ENCODE results near the gene ZNF808. TPM values are rescaled to one million over a fixed set of nuclear protein-coding genes. Genes with fewer than 3 reads are reported as not detected.

The ZNF808 gene
- polyA plus RNA-seq, 1 of the 3 experiments (the other 2 are of a cell fraction) = 3.3 TPM

DNA sequence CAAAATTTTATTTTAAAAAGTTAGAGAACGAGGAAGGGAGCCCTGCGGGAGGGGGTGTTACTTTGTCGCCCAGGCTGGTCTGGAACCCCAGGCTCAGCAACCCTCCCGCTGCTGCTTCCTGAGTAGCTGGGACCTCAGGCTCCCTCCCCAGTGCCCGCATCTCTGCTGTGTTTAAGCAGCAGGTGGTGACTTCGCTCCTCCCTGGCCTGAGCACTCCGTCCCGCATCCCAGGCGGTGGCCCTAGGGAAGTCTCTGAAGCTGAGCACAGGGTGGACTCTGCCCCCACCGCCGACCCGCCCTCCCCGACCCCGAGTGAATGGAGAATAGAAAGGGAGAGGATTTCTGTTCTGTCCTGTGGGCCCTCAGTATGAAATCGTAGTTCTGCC is 73.2 kb downstream of the ZNF808 start:
- peak overlapping the region; percentile 59 to 81 for H3K4me3 ChIP-seq (ENCODE audit: low read depth in 2 of 2, low read length in 1 of 2)
- ChIA-PET POLR2A (no interaction called here), CTCF (interaction anchor here (0.6 to 1.0 kb wide), 2 partner anchors 10 to 364 kb away, joined by 3 to 4 read pairs; no protein-coding TSS in a partner anchor)
- H3K36me3 ChIP-seq (replicated peaks in 1 of 2; ENCODE audit: control insufficient read depth in 1 of 2, insufficient read depth in 2 of 2, low read length in 1 of 2) = peaks cover 9 to 21% of the 10 kb centered on the region in 2 experiments
- H3K4me2 ChIP-seq = peak overlapping the region; percentile 86
- WGBS (ENCODE audit: low lambda C conversion rate) = 11% methylated on average over 12 of the region's 15 CpGs
- peak overlapping the region; percentile 63; the same call in 1 of the 2 replicates for H3K9ac ChIP-seq
- DNase-seq = no peak
- H3K9me2 ChIP-seq = no peaks in the 10 kb centered on the region
- H3K27me3 ChIP-seq (ENCODE audit: insufficient read depth) = no peaks in the 10 kb centered on the region
- H3K27ac ChIP-seq (ENCODE audit: low read depth in 2 of 2, low read length in 1 of 2) = peak overlapping the region; percentile 38 to 54; a peak in 3 of 4 replicates
- H3K4me1 ChIP-seq (ENCODE audit: control insufficient read depth in 1 of 2, insufficient read depth in 2 of 2, low read depth in 1 of 2, low read length in 1 of 2) = peaks cover 0 to 7% of the 10 kb centered on the region in 2 experiments; a peak in 1 of 4 replicates
- peaks cover 3% of the 10 kb centered on the region for H3F3A ChIP-seq (replicated peaks; ENCODE audit: insufficient read depth)
- H3K79me2 ChIP-seq (ENCODE audit: insufficient read depth) = peaks cover 9% of the 10 kb centered on the region; the same call in 1 of the 2 replicates
- H3K9me3 ChIP-seq = no peaks in the 10 kb centered on the region
- peak overlapping the region; percentile 88 for H2AFZ ChIP-seq (ENCODE audit: low read depth)
- H4K20me1 ChIP-seq (ENCODE audit: insufficient read depth) = no peaks in the 10 kb centered on the region
- no peak for TF ChIP-seq USF2 (IDR thresholded peaks at IDR 0.05; ENCODE audit: borderline replicate concordance, low read depth, low read length)
- no peak for TF ChIP-seq SIN3A (IDR thresholded peaks at IDR 0.05; ENCODE audit: borderline replicate concordance, low read depth, low read length)
- TF ChIP-seq TCF12 (IDR thresholded peaks at IDR 0.05) = no peak
- TF ChIP-seq POLR2AphosphoS5 (IDR thresholded peaks at IDR 0.05; ENCODE audit: low read depth, low read length) = no peak
- no peak for TF ChIP-seq ELF1 (IDR thresholded peaks at IDR 0.05)
- TF ChIP-seq CTCF (IDR thresholded peaks at IDR 0.05) = no peak
- TF ChIP-seq JUND (IDR thresholded peaks at IDR 0.05) = no peak
- TF ChIP-seq, protein P1, sequence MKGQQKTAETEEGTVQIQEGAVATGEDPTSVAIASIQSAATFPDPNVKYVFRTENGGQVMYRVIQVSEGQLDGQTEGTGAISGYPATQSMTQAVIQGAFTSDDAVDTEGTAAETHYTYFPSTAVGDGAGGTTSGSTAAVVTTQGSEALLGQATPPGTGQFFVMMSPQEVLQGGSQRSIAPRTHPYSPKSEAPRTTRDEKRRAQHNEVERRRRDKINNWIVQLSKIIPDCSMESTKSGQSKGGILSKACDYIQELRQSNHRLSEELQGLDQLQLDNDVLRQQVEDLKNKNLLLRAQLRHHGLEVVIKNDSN (IDR thresholded peaks at IDR 0.05; ENCODE audit: borderline replicate concordance, low read depth) = no peak
- TF ChIP-seq MEF2A (IDR thresholded peaks at IDR 0.05; ENCODE audit: borderline replicate concordance, low read depth) = no peak
- no peak for TF ChIP-seq GABPA (IDR thresholded peaks at IDR 0.05; ENCODE audit: low read depth)
- TF ChIP-seq, protein P2, sequence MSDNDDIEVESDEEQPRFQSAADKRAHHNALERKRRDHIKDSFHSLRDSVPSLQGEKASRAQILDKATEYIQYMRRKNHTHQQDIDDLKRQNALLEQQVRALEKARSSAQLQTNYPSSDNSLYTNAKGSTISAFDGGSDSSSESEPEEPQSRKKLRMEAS (IDR thresholded peaks at IDR 0.05; ENCODE audit: low read depth) = no peak
- TF ChIP-seq EP300 (IDR thresholded peaks at IDR 0.05; ENCODE audit: borderline replicate concordance in 1 of 2, low read depth in 1 of 2, low read length in 1 of 2) = no peak
- no peak for TF ChIP-seq RXRA (IDR thresholded peaks at IDR 0.05; ENCODE audit: borderline replicate concordance, low read depth)
- no peak for TF ChIP-seq FOXJ3 (CRISPR knock-in tag; IDR thresholded peaks at IDR 0.05)
- TF ChIP-seq TEAD4 (IDR thresholded peaks at IDR 0.05; ENCODE audit: borderline replicate concordance, insufficient read depth) = no peak
